Measurements from ENCODE around the gene ZRANB1.

Gene ZRANB1

GRCh38 chr10:124996854-124997215, 54.9 kb downstream of the ZRANB1 start:
- H3K4me3 ChIP-seq (ENCODE audit: low read depth in 1 of 5, low read length in 5 of 5): no peak overlapping the region
- no peak overlapping the region for H3K9ac ChIP-seq (ENCODE audit: low read length in 5 of 5)
- peaks cover 0 to 93% (median 72%) of the 10 kb centered on the region in 5 donors for H3K36me3 ChIP-seq (ENCODE audit: control insufficient read depth in 5 of 5, insufficient read depth in 5 of 5, low read length in 5 of 5)
- no peak overlapping the region for H3K27ac ChIP-seq (ENCODE audit: low read depth, low read length)
- no peaks in the 10 kb centered on the region for H3K9me3 ChIP-seq (ENCODE audit: control insufficient read depth in 5 of 5, low read length in 5 of 5)
- H3K27me3 ChIP-seq (ENCODE audit: control insufficient read depth in 5 of 5, insufficient read depth in 4 of 5, low read length in 5 of 5): no peaks in the 10 kb centered on the region
- H3K4me1 ChIP-seq (ENCODE audit: control insufficient read depth in 5 of 5, insufficient read depth in 5 of 5, low read length in 5 of 5): peaks cover 7 to 25% (median 18%) of the 10 kb centered on the region in 5 donors

DNA sequence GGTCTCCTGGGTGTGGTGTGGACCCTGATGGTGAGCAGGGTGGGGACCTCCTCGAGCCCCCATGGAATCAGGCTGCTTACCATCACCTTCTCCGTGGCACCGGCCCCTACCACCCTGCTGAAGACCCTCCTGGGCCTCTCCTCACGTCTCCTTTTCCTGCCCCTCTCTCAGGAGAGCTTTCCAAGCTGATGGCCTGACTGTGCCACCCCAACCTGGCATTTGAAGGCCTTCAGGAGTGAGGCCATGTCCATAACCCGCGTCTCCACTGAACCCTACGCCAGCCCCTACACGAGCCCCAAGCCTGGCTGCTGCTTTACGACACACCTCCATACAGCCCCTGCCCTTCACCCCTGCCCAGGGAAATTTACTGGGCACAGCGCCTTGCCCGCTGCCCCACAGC, 55.4 kb downstream of the ZRANB1 start:
- H3K36me3 ChIP-seq (ENCODE audit: control insufficient read depth in 5 of 5, insufficient read depth in 5 of 5, low read length in 5 of 5): peaks cover 0 to 93% (median 72%) of the 10 kb centered on the region in 5 donors
- no peaks in the 10 kb centered on the region for H3K27me3 ChIP-seq (ENCODE audit: control insufficient read depth in 5 of 5, insufficient read depth in 4 of 5, low read length in 5 of 5)

GRCh38 chr10:124997771-124998623, 56.1 kb downstream of the ZRANB1 start:
- no peak overlapping the region for H3K4me3 ChIP-seq (ENCODE audit: low read depth in 1 of 5, low read length in 5 of 5)
- no peak overlapping the region for H3K27ac ChIP-seq (ENCODE audit: low read depth, low read length)
- H3K9ac ChIP-seq (ENCODE audit: low read length in 5 of 5): no peak overlapping the region
- H3K4me1 ChIP-seq (ENCODE audit: control insufficient read depth in 5 of 5, insufficient read depth in 5 of 5, low read length in 5 of 5): peaks cover 7 to 22% (median 18%) of the 10 kb centered on the region in 5 donors
- no peaks in the 10 kb centered on the region for H3K9me3 ChIP-seq (ENCODE audit: control insufficient read depth in 5 of 5, low read length in 5 of 5)
- H3K36me3 ChIP-seq (ENCODE audit: control insufficient read depth in 5 of 5, insufficient read depth in 5 of 5, low read length in 5 of 5): peaks cover 0 to 94% (median 77%) of the 10 kb centered on the region in 5 donors
- H3K27me3 ChIP-seq (ENCODE audit: control insufficient read depth in 5 of 5, insufficient read depth in 4 of 5, low read length in 5 of 5): no peaks in the 10 kb centered on the region

More for the DNA sequence above, 55.4 kb downstream of the ZRANB1 start:
- Histone ChIP-seq H3K9me3 (ENCODE audit: control insufficient read depth in 5 of 5, low read length in 5 of 5) (no peaks in the 10 kb centered on the region), H3K4me3 (ENCODE audit: low read depth in 1 of 5, low read length in 5 of 5) (no peak overlapping the region), H3K4me1 (ENCODE audit: control insufficient read depth in 5 of 5, insufficient read depth in 5 of 5, low read length in 5 of 5) (peaks cover 7 to 23% (median 18%) of the 10 kb centered on the region in 5 donors), H3K9ac (ENCODE audit: low read length in 5 of 5) (no peak overlapping the region), H3K27ac (ENCODE audit: low read depth, low read length) (no peak overlapping the region)

DNA sequence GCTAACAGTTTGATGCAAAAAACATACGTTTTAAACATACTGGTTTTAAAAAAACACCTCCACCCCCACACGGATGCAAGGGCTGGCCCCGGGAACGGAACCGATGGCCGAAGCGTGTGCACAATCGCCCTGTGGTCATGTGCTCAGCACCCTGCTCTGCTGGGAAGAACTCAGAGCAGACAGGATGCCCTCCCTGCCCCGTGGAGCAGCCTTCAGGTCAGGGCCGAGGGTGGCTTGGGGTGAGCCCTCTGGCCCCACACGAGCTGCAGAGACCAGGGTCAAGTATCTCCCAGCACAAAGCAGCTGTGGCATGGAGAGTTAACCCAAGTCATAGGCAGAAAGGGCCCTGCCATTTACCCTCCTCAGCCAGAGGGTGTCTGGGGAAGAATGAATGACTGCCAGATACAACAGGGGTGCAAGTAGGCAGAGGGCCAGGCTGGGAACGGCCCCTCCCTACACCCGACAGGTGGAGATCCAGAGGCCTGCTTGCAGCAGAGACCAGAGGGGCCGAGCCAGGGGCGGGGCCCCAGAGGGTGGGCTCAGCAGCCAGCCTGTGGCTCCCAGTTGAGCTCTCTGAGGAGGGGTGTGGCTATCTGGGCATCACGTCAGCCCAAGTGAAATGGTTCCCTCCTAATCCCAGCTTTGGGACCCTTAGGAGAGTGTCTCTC, 56.8 kb downstream of the ZRANB1 start:
- Histone ChIP-seq H3K9me3 (ENCODE audit: control insufficient read depth in 5 of 5, low read length in 5 of 5) (no peaks in the 10 kb centered on the region), H3K9ac (ENCODE audit: low read length in 5 of 5) (no peak overlapping the region), H3K36me3 (ENCODE audit: control insufficient read depth in 5 of 5, insufficient read depth in 5 of 5, low read length in 5 of 5) (peaks cover 0 to 93% (median 71%) of the 10 kb centered on the region in 5 donors), H3K4me3 (ENCODE audit: low read depth in 1 of 5, low read length in 5 of 5) (no peak overlapping the region), H3K4me1 (ENCODE audit: control insufficient read depth in 5 of 5, insufficient read depth in 5 of 5, low read length in 5 of 5) (peaks cover 7 to 25% (median 18%) of the 10 kb centered on the region in 5 donors), H3K27me3 (ENCODE audit: control insufficient read depth in 5 of 5, insufficient read depth in 4 of 5, low read length in 5 of 5) (no peaks in the 10 kb centered on the region), H3K27ac (ENCODE audit: low read depth, low read length) (no peak overlapping the region)

DNA sequence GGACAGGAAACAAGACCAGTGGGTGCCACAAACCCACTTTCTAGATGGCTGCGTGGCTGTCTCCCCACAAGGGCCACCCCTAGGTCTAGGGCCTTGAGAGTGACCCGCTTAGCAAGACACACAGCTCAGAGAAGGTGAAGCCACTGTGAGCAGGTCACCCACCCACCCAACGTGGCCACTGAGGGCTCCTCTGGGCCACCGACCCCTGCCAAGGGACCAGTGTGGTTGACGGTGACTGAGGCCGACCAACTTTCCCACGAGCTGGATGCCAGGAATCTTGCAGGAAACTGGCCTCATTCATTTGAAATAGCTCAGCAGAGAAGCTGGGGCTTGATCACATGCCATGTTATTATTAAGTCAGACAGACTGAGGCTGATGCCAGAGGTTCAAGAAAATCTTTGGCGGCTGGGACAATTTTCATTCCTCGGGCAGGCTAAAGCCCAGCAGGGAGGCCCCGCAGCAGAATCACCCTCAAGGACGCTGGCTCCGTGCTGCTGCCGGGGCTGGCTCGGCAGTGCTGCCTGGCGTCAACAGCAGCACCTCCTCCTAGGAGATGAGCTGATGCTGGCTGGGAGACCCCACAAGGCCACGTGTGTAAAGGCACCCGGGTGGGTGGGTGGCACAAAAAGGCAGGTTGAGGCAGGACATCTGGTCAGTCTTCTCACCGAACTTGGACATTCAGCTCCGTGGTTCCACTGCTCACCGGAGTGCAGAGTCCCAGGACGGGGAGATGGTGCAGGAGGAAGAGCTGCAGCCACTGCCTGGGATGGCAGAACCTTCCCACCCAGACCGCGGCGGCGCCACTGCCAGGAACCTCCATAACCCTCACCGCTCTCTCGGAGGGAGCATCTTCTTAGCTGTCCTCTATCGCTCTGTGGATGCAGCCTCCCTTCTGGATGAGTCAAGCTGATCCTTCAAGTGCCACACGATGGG, 57.8 kb downstream of the ZRANB1 start:
- Histone ChIP-seq H3K9me3 (ENCODE audit: control insufficient read depth in 5 of 5, low read length in 5 of 5) (no peaks in the 10 kb centered on the region), H3K4me3 (ENCODE audit: low read depth in 1 of 5, low read length in 5 of 5) (no peak overlapping the region), H3K27me3 (ENCODE audit: control insufficient read depth in 5 of 5, insufficient read depth in 4 of 5, low read length in 5 of 5) (no peaks in the 10 kb centered on the region), H3K36me3 (ENCODE audit: control insufficient read depth in 5 of 5, insufficient read depth in 5 of 5, low read length in 5 of 5) (peaks cover 0 to 90% (median 64%) of the 10 kb centered on the region in 5 donors), H3K27ac (ENCODE audit: low read depth, low read length) (no peak overlapping the region), H3K9ac (ENCODE audit: low read length in 5 of 5) (peak overlapping the region in 1 of 5 donors; percentile 19), H3K4me1 (ENCODE audit: control insufficient read depth in 5 of 5, insufficient read depth in 5 of 5, low read length in 5 of 5) (peaks cover 7 to 28% (median 18%) of the 10 kb centered on the region in 5 donors)

DNA sequence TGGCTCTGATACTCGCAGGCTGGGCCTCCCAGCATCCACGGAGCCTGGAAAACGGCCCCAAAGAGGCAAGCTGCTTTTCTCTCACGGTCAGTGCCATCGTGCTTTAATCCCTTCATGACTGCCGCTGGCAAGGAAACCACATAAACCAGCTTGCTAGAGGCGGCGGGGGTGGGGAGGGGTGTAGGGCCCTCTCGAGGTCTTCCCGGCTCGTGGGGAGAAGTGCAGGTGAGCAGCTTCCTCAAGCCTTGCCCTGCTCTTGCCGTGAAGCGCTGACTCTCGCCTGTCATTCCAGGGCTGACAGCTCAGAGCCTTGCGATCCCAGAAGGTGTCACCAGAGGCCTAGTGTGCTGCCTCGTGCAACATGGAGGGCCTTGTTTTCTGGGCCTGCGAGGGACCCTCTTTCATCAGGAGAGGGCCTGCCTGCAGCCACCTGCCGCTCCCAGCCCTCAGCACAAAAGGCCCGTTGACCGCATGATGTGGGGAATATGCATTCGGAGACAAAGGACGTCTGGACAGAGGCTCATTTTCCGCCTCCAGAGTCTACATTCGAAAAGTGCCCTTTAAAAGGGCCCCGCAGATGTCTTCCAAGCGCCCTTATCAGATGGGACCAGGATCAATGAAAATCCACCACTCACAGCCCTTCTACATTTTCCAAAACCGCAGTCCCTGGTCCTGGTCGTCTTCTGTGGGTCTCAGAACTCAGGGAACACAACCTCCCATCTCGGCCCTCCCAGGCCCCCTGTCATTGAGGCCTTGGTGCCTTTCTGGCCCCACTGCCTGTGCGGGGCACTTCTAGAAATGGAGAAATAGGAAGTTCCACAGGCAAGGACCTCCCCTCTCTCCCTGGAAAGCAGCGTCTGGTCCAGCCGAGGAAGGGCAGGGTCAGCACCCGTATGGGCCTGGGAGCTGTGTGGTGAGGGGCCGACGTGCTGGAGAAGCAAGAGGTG, 58.7 kb downstream of the ZRANB1 start:
- Histone ChIP-seq H3K9ac (ENCODE audit: low read length in 5 of 5) (peak overlapping the region in 1 of 5 donors; percentile 7), H3K27ac (ENCODE audit: low read depth, low read length) (no peak overlapping the region), H3K27me3 (ENCODE audit: control insufficient read depth in 5 of 5, insufficient read depth in 4 of 5, low read length in 5 of 5) (no peaks in the 10 kb centered on the region), H3K4me1 (ENCODE audit: control insufficient read depth in 5 of 5, insufficient read depth in 5 of 5, low read length in 5 of 5) (peaks cover 7 to 28% (median 18%) of the 10 kb centered on the region in 5 donors), H3K4me3 (ENCODE audit: low read depth in 1 of 5, low read length in 5 of 5) (no peak overlapping the region), H3K36me3 (ENCODE audit: control insufficient read depth in 5 of 5, insufficient read depth in 5 of 5, low read length in 5 of 5) (peaks cover 0 to 90% (median 62%) of the 10 kb centered on the region in 5 donors), H3K9me3 (ENCODE audit: control insufficient read depth in 5 of 5, low read length in 5 of 5) (no peaks in the 10 kb centered on the region)

DNA sequence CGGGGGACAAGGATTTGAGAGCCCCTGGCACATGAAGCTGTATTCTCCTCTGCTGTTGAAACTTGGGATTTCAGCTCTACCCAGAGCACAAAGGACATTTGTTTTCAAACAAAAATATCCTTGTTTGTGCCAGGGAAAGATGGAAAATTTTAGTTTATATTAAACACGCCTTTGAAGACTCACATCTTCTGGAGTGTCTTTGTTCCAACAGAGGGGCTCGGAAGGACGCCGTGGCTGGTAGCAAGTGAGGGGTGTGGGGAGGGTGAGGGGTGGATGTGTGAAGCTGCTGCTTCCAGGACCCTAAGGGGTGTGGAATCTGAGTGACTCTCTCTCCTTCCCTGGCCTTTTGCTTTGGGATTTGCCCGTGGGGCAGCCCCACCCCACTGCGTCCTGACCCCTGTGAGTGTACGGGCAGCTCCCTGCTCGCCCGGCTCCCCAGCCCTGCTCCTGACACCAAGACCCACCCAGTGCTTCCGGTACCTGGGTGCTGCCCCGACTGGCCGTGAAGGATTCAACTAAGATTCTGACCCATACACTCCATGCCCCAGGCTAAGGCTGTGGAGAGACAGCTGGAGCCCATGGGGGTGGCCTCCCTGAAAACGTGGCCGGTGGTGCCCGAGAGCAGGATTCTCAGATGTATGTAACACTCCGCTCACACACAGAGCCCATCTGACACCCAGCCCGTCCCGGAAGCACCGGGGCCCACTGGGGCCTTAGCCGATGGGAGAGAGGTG, 59.6 kb downstream of the ZRANB1 start:
- Histone ChIP-seq H3K27me3 (ENCODE audit: control insufficient read depth in 5 of 5, insufficient read depth in 4 of 5, low read length in 5 of 5) (no peaks in the 10 kb centered on the region), H3K9ac (ENCODE audit: low read length in 5 of 5) (peak overlapping the region in 1 of 5 donors; percentile 7), H3K4me1 (ENCODE audit: control insufficient read depth in 5 of 5, insufficient read depth in 5 of 5, low read length in 5 of 5) (peaks cover 7 to 30% (median 20%) of the 10 kb centered on the region in 5 donors), H3K4me3 (ENCODE audit: low read depth in 1 of 5, low read length in 5 of 5) (no peak overlapping the region), H3K36me3 (ENCODE audit: control insufficient read depth in 5 of 5, insufficient read depth in 5 of 5, low read length in 5 of 5) (peaks cover 0 to 86% (median 57%) of the 10 kb centered on the region in 5 donors), H3K27ac (ENCODE audit: low read depth, low read length) (no peak overlapping the region), H3K9me3 (ENCODE audit: control insufficient read depth in 5 of 5, low read length in 5 of 5) (no peaks in the 10 kb centered on the region)

GRCh38 chr10:125002047-125002422, 60.1 kb downstream of the ZRANB1 start:
- Histone ChIP-seq H3K4me1 (ENCODE audit: control insufficient read depth in 5 of 5, insufficient read depth in 5 of 5, low read length in 5 of 5) (peaks cover 9 to 36% (median 25%) of the 10 kb centered on the region in 5 donors), H3K9ac (ENCODE audit: low read length in 5 of 5) (no peak overlapping the region), H3K27ac (ENCODE audit: low read depth, low read length) (no peak overlapping the region)

More at GRCh38 chr10:125002047-125002422, 60.1 kb downstream of the ZRANB1 start:
- H3K9me3 ChIP-seq (ENCODE audit: control insufficient read depth in 5 of 5, low read length in 5 of 5): no peaks in the 10 kb centered on the region
- no peaks in the 10 kb centered on the region for H3K27me3 ChIP-seq (ENCODE audit: control insufficient read depth in 5 of 5, insufficient read depth in 4 of 5, low read length in 5 of 5)
- no peak overlapping the region for H3K4me3 ChIP-seq (ENCODE audit: low read depth in 1 of 5, low read length in 5 of 5)
- peaks cover 0 to 83% (median 52%) of the 10 kb centered on the region in 5 donors for H3K36me3 ChIP-seq (ENCODE audit: control insufficient read depth in 5 of 5, insufficient read depth in 5 of 5, low read length in 5 of 5)
